RWPE2 (cell line): Measurements from ENCODE around the gene RNASEL.

Experiments used
- ATAC-seq: fragments of 200-7000 bp; cut with Tn5 transposase; 3 replicates; pipeline ENCODE4 v1.9.1; 2021; ENCODE audit warnings: low read depth
- DNase-seq: peaks from one replicate; pipeline ENCODE4 v3.0.0-alpha.2; 2020; ENCODE audit warnings: low spot score
- H3K27ac ChIP-seq: fragments of 450-650 bp; 2 replicates; pipeline ENCODE4 v1.5.1; 2017; ENCODE audit warnings: mild to moderate bottlenecking; ENCODE audit not compliant: poor library complexity, severe bottlenecking
- H3K27me3 ChIP-seq: fragments of 250-450 bp; sonication (Bioruptor Pico); 2 replicates; pipeline ENCODE4 v1.5.1; 2021; ENCODE audit warnings: mild to moderate bottlenecking, moderate library complexity; ENCODE audit not compliant: insufficient read depth, poor library complexity, severe bottlenecking
- H3K36me3 ChIP-seq: fragments of 250-450 bp; sonication (Bioruptor Pico); 2 replicates; pipeline ENCODE4 v1.5.1; 2020; ENCODE audit warnings: low read depth, mild to moderate bottlenecking, moderate library complexity
- H3K4me1 ChIP-seq: fragments of 250-450 bp; sonication (Bioruptor Pico); 2 replicates; pipeline ENCODE4 v1.5.1; 2021; ENCODE audit warnings: mild to moderate bottlenecking, moderate library complexity; ENCODE audit not compliant: insufficient read depth, poor library complexity, severe bottlenecking
- H3K4me3 ChIP-seq: fragments of 250-450 bp; sonication (Bioruptor Pico); 2 replicates; pipeline ENCODE4 v1.5.1; 2021; ENCODE audit warnings: mild to moderate bottlenecking, moderate library complexity; ENCODE audit not compliant: severe bottlenecking
- H3K9me3 ChIP-seq: fragments of 250-450 bp; sonication (Bioruptor Pico); 2 replicates; pipeline ENCODE4 v1.5.1; 2021; ENCODE audit warnings: mild to moderate bottlenecking, moderate library complexity; ENCODE audit not compliant: severe bottlenecking
- CTCF ChIP-seq: fragments of 450-650 bp; IDR thresholded peaks from one replicate; pipeline ENCODE4 v1.5.1; 2017; ENCODE audit warnings: mild to moderate bottlenecking, moderate library complexity; ENCODE audit not compliant: poor library complexity, severe bottlenecking

RNASEL gene

GRCh38 chr1:182630586-182630985 lies 41.5 kb upstream of the RNASEL start:
- no peak overlapping the region for H3K27ac ChIP-seq
- TF ChIP-seq CTCF = no peak
- no peaks in the 10 kb centered on the region for H3K27me3 ChIP-seq
- H3K4me1 ChIP-seq = peaks cover 4% of the 10 kb centered on the region
- no peak overlapping the region for H3K4me3 ChIP-seq
- DNase-seq (no peak), ATAC-seq (no peak)
- no peaks in the 10 kb centered on the region for H3K9me3 ChIP-seq
- H3K36me3 ChIP-seq = no peaks in the 10 kb centered on the region

- Histone ChIP-seq H3K36me3 (no peaks in the 10 kb centered on the region), H3K27me3 (no peaks in the 10 kb centered on the region), H3K27ac (no peak overlapping the region), H3K9me3 (no peaks in the 10 kb centered on the region), H3K4me3 (no peak overlapping the region), H3K4me1 (peaks cover 4% of the 10 kb centered on the region)
- ATAC-seq = no peak
- no peak for DNase-seq
- TF ChIP-seq CTCF = no peak
These were observed 40.5 kb upstream of the RNASEL start for GRCh38 chr1:182629499-182630096.

- Histone ChIP-seq H3K27me3 (no peaks in the 10 kb centered on the region), H3K36me3 (no peaks in the 10 kb centered on the region), H3K4me1 (peaks cover 4% of the 10 kb centered on the region), H3K9me3 (no peaks in the 10 kb centered on the region), H3K4me3 (no peak overlapping the region), H3K27ac (no peak overlapping the region)
- DNase-seq = no peak
- ATAC-seq = no peak
- TF ChIP-seq CTCF = no peak
These were observed 40.0 kb upstream of the RNASEL start for GRCh38 chr1:182629080-182629479.

- no peak for TF ChIP-seq CTCF
- no peak overlapping the region for H3K27ac ChIP-seq
- H3K9me3 ChIP-seq = no peaks in the 10 kb centered on the region
- H3K27me3 ChIP-seq = no peaks in the 10 kb centered on the region
- H3K36me3 ChIP-seq = no peaks in the 10 kb centered on the region
- DNase-seq (no peak), ATAC-seq (no peak)
- no peak overlapping the region for H3K4me3 ChIP-seq
- H3K4me1 ChIP-seq = peaks cover 4% of the 10 kb centered on the region
These were observed 39.6 kb upstream of the RNASEL start for GRCh38 chr1:182628657-182629056.

- Histone ChIP-seq H3K4me1 (peaks cover 4% of the 10 kb centered on the region), H3K4me3 (no peak overlapping the region)
These were observed 38.6 kb upstream of the RNASEL start for GRCh38 chr1:182627622-182628021.

More at GRCh38 chr1:182627622-182628021, 38.6 kb upstream of the RNASEL start:
- Histone ChIP-seq H3K36me3 (no peaks in the 10 kb centered on the region), H3K27me3 (no peaks in the 10 kb centered on the region), H3K27ac (no peak overlapping the region), H3K9me3 (no peaks in the 10 kb centered on the region)
- ATAC-seq (no peak), DNase-seq (no peak)
- TF ChIP-seq CTCF = no peak
